Ovary (tissue), 9 donors: ENCODE measurements around the gene AK3. TPM values are rescaled to one million over a fixed set of nuclear protein-coding genes. Genes with fewer than 3 reads are reported as not detected.

Source experiments
- DNase-seq, 5 donors: peaks; one replicate each; pipeline ENCODE4 v3.0.0-alpha.2; 2019 to 2020
- H3K27ac ChIP-seq, 2 donors: fragments of 200-600 bp; one replicate each; pipeline versions ENCODE4 v1.5.1 to v1.8.0; 2019 to 2022
- H3K27me3 ChIP-seq: fragments of 200-600 bp; one replicate; pipeline ENCODE4 v1.8.0; 2022
- H3K36me3 ChIP-seq: fragments of 200-600 bp; sonication (generic); one replicate; pipeline ENCODE4 v1.5.1; 2019
- H3K4me1 ChIP-seq: one replicate; pipeline ENCODE4 v1.8.1; 2013; ENCODE audit warnings: mild to moderate bottlenecking, moderate library complexity; ENCODE audit not compliant: insufficient read depth
- H3K4me3 ChIP-seq: fragments of 200-600 bp; sonication (generic); one replicate; pipeline ENCODE4 v1.5.1; 2017
- H3K9me3 ChIP-seq, 2 donors: fragments of 200-600 bp in 1 of 2; sonication (generic) in 1 of 2; one replicate each; pipeline versions ENCODE4 v1.5.1 to v1.8.1; 2013 to 2019; ENCODE audit warnings: mild to moderate bottlenecking in 1 of 2, moderate library complexity in 1 of 2
- CTCF ChIP-seq, 3 donors: fragments of 450-650 bp in 2 of 3; fragments of 200-600 bp in 1 of 3; IDR thresholded peaks; one replicate each; pipeline versions ENCODE4 v1.5.1 to v1.8.0; 2016 to 2022; ENCODE audit warnings: antibody characterized with exemption in 3 of 3, mild to moderate bottlenecking in 1 of 3
- EP300 ChIP-seq: sonication (generic); formaldehyde crosslinking; IDR thresholded peaks from one replicate; pipeline ENCODE4 v1.6.1; 2017; ENCODE audit warnings: antibody characterized with exemption
- POLR2A ChIP-seq: fragments of 450-650 bp; IDR thresholded peaks from one replicate; pipeline ENCODE4 v1.6.1; 2017; ENCODE audit warnings: antibody characterized with exemption, mild to moderate bottlenecking, moderate library complexity
- WGBS, 3 donors: extraction: QIAGEN DNeasy Blood & Tissue Kit in 1 of 3; methylation state at CpG; one replicate each; pipeline versions ENCODE4 v1.1.5 to v1.1.7; 2013 to 2017; 5-methylcytosine and 5-hydroxymethylcytosine counted together
- intact Hi-C, 4 donors: fragments of 100-400 bp; cut with DNase I; formaldehyde crosslinking; loops; one replicate each; pipeline versions ENCODE4 v1.11.0 to v1.15.1; 2022 to 2023
- polyA plus RNA-seq, 2 donors: library from polyadenylated mRNA; stranded (reverse); fragments of 200-250 nt in 1 of 2; fragments of 350-450 nt in 1 of 2; fragmentation: Illumina TruSeq in 1 of 2; extraction: RNeasy Lipid Tissue Mini Kit (QIAGEN cat#74804) in 1 of 2; gene quantifications; one replicate each; pipeline ENCODE4 v1.2.3, GENCODE V29; 2013 to 2014
- total RNA-seq, 7 donors: library from RNA; depleted of rRNA in 2 of 7; stranded (reverse); fragments of >200 nt in 2 of 7; fragmentation: NEBNext Ultra II Directional in 3 of 7; extraction: Animal tissue kit (Norgen Biotek cat#: 25700) in 3 of 7; gene quantifications; one replicate each; pipeline versions ENCODE4 v1.1.0 to v1.2.4, GENCODE V29; 2016 to 2023
- donor health status: DM: no; HTN: no; CAD: no; lungs with moderate emphysema.
- donor health status: DM: no; HTN: no; CAD: no.
- donor health status: Bipolar disorder and iron deficiency.
- donor health status: DM: yes; HTN: yes; CAD: no.
- donor health status: DM: no; HTN: no; CAD: no.
- donor health status: DM: yes; HTN: yes; CAD: no.

The AK3 gene
- total and polyA plus RNA-seq, 9 donors = 49.8 to 88.7 (median 59.5) TPM

GRCh38 chr9:4713849-4714248 is 27.2 kb downstream of the AK3 start:
- intact Hi-C loops = no loop called here
- TF ChIP-seq CTCF (IDR thresholded peaks at IDR 0.05) = no peak
- no peak for TF ChIP-seq EP300
- no peak for TF ChIP-seq POLR2A
- H3K27me3 ChIP-seq = no peaks in the 10 kb centered on the region
- WGBS, 3 donors = 69 to 76% (median 70%) methylated on average over 7 of the region's 7 CpGs
- H3K9me3 ChIP-seq = no peaks in the 10 kb centered on the region
- H3K36me3 ChIP-seq = no peaks in the 10 kb centered on the region
- H3K27ac ChIP-seq = no peak overlapping the region
- H3K4me1 ChIP-seq = peaks cover 2% of the 10 kb centered on the region
- no peak overlapping the region for H3K4me3 ChIP-seq
- no peak for DNase-seq

GRCh38 chr9:4709380-4709779 is 31.6 kb downstream of the AK3 start:
- Histone ChIP-seq H3K36me3 (no peaks in the 10 kb centered on the region), H3K4me3 (no peak overlapping the region), H3K27ac (no peak overlapping the region)

GRCh38 chr9:4706971-4707622 is 33.9 kb downstream of the AK3 start:
- intact Hi-C loops = no loop called here

More at GRCh38 chr9:4709380-4709779, 31.6 kb downstream of the AK3 start:
- intact Hi-C loops = no loop called here
- no peaks in the 10 kb centered on the region for H3K27me3 ChIP-seq
- DNase-seq = no peak
- TF ChIP-seq CTCF (IDR thresholded peaks at IDR 0.05) (no peak), EP300 (no peak), POLR2A (no peak)
- no peaks in the 10 kb centered on the region for H3K9me3 ChIP-seq
- no peaks in the 10 kb centered on the region for H3K4me1 ChIP-seq

GRCh38 chr9:4706021-4706420 is 35.0 kb downstream of the AK3 start:
- Histone ChIP-seq H3K27ac (peak overlapping the region in 1 of 2 donors; percentile 37), H3K27me3 (no peaks in the 10 kb centered on the region), H3K4me1 (no peaks in the 10 kb centered on the region), H3K36me3 (no peaks in the 10 kb centered on the region), H3K4me3 (no peak overlapping the region), H3K9me3 (no peaks in the 10 kb centered on the region)
- no peak for DNase-seq
- TF ChIP-seq POLR2A (no peak), CTCF (IDR thresholded peaks at IDR 0.05) (no peak), EP300 (no peak)
- 10 to 14% (median 10%) methylated on average over 2 of the region's 2 CpGs for WGBS, 3 donors
- intact Hi-C loops = no loop called here

More at GRCh38 chr9:4706971-4707622, 33.9 kb downstream of the AK3 start:
- DNase-seq = no peak
- Histone ChIP-seq H3K9me3 (no peaks in the 10 kb centered on the region), H3K27ac (no peak overlapping the region), H3K4me1 (no peaks in the 10 kb centered on the region), H3K4me3 (no peak overlapping the region), H3K36me3 (no peaks in the 10 kb centered on the region), H3K27me3 (no peaks in the 10 kb centered on the region)
- no peak for TF ChIP-seq POLR2A
- no peak for TF ChIP-seq EP300
- no peak for TF ChIP-seq CTCF (IDR thresholded peaks at IDR 0.05)
- WGBS, 3 donors = 54 to 73% (median 65%) methylated on average over 4 of the region's 4 CpGs
